Stromal cell of bone marrow (primary cell): Measurements from ENCODE around the gene KCNK3.
A peak's percentile ranks its signal among the peaks of the same experiment; 100 is the strongest.
"Not testable (repeated sequence)": the region's sequence is repeated elsewhere in the genome, so short reads cannot be mapped to it uniquely, and the experiment has no call there.

ENCODE experiments used
- DNase-seq: peaks from one replicate; pipeline ENCODE4 v3.0.0-alpha.2; 2012; ENCODE audit warnings: low read depth

Gene KCNK3

GRCh38 chr2:26756337-26756736 lies 63.8 kb downstream of the KCNK3 start:
- DNase-seq: no peak

DNA sequence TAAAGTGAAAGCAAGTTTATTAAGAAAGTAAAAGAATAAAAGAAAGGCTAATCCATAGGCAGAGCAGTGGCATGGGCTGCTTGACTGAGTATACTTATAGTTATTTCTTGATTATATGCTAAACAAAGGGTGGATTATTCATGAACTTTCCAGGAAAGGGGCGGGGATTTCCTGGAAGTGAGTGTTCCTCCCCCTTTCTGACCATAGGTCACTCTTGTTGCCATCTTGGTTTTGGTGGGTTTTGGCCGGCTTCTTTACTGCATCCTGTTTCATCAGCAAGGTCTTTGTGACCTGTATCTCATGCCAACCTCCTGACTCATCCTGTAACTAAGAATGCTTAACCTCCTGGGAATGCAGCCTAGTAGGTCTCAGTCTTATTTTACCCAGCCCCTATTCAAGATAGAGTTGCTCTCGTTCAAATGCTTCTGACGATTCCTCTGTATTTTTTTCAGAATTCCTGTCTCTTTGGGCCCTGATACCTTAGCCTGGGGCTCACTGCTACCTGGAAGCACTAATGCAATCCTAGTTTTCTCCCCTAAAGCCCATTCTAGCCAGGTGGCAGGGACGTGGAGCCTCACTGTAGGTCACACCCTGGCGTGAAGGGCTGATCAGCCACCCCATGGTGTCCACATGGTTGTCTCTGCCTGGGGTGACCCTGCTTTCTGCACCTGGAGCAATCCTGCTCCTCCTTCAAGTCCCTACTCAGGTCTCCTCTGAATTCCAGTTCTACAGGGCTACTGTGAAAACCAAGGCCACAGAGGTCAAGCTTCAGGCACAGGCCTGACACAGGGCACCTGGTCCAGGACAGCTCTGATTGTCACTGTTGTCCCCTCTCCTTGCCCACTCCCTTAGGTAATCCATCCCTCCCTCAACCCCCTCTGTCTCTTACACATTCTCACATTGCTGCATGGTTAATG lies 65.6 kb downstream of the KCNK3 start:
- peak; percentile 94 for DNase-seq

DNA sequence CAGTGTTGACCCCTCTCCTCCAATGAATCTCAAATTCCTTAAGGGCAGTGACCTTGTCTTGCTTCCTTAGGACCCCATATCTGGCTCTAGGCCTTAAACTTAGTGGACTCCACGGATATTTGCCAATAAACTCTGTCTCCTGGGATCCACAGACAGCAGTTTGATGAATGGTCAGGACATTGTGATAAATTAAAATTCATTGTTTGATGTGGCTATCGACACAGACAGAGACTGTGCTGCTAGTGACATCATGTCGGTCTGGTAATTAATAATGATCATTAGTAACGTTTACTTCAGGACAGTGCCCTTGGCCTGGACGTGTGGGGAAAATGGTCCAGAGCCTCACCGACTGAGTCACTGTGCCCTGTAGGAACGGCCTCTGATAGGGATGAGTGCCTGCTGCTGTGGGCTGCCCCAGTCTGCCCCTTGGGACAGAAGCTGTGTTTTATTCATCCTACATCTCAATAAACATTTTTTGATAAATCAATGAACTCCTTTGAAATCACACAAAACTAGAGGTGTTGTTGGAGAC lies 66.3 kb downstream of the KCNK3 start:
- DNase-seq: no peak

GRCh38 chr2:26759845-26760244 lies 67.3 kb downstream of the KCNK3 start:
- no peak for DNase-seq

GRCh38 chr2:26760991-26761390 lies 68.5 kb downstream of the KCNK3 start:
- DNase-seq: not testable (repeated sequence)

DNA sequence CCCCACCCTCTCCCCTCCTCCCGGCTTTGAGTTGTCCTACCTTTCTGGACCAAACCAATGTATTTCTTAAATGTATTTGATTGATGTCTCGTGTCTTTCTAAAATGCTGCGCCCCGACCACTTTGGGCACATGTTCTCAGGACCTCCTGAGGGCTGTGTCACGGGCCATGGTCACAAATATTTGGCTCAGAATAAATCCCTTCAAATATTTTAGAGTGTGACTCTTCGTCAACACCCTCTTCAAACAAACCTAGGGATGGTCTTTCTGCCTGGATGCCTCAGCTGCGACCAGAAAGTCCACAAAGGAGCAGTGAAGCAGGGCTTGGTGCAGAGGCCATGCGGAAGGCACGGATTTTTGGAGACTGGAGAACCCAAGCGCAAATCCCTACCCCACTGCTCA lies 70.5 kb downstream of the KCNK3 start:
- no peak for DNase-seq

GRCh38 chr2:26764078-26764887 lies 71.8 kb downstream of the KCNK3 start, which contains the start of gene SLC35F6:
Gene SLC35F6 (plus strand): TSS chr2:26764284. CDS start chr2:26764350, 66 bp downstream.
- DNase-seq: peak; percentile 64

- no peak for DNase-seq
Observed at GRCh38 chr2:26764906-26765305, 72.4 kb downstream of the KCNK3 start.

DNA sequence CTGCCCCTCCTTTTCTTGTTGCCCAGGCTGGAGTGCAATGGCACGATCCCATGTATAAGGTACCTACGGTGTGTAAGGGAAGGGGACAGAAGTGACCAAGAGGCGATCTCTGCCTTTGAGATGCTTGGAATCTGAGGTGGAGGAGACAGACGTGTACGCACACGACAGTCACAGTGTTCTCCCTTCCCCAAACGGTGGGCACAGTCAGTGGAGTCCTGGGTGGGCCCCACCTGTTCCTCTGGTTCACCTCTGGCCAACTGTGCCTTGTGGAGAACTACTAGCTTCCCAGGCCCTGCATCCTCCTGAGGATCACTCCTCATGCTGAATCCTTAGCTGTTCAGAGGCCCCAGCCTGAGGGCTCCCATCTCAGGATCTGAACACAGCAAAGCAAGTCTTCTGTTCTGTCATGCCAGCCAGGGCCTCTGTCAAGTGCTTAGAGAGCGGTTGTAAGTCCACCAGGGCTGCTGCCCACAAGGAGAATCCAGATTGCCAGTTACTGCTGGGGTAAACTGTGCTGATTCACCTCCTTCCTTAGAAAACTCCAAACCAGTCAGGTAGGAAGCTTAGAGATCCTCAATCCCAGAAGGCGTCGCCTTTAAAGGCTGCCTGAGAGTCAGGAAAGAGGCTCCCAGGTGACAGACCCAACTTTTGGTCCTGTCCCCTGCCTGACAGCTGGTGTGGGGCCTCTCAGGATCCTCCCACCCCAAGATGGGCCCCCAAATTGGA lies 73.1 kb downstream of the KCNK3 start:
- DNase-seq: no peak

GRCh38 chr2:26767129-26767528 lies 74.6 kb downstream of the KCNK3 start:
- no peak for DNase-seq

DNA sequence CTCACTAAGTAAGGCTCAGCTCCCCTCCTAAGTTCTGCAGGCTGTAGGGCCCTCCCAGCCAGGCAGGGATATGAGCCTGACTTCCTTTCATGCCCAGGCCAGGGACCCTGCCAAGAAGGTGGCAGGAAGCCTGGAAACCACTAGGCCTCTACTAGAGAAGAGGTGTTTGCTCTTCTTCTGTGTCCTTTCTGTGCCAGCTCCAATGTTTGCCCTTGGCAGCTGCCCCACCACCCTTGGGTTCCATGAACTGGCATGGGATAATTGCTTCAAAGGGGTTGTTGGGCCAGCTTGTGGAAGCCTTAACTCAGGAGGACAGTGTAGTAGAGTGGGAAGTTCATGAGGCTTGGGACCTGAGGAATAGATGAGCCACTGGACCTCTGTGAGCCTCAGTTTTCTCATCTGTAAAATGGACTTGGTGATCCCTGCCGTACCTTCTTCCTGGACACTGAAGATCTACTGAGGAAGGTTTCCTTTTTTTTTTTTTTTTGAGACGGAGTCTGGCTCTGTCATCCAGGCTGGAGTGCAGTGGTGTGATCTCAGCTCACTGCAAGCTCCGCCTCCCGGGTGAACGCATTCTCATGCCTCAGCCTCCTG lies 75.5 kb downstream of the KCNK3 start:
- DNase-seq: no peak

DNA sequence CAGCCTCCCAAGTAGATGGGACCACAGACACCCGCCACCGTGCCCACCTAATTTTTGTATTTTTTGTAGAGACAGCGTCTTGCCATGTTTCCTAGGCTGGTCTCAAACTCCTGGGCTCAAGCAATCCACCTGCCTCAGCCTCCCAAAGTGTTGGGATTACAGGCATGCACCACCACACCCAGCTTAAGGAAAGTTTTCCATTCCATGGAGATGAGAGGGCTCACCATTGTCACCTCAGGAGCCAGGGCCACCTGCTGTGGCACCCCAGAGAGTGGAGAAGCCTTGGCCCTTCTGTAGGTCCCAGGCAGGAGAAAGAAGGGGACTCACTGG lies 76.2 kb downstream of the KCNK3 start:
- no peak for DNase-seq

GRCh38 chr2:26769089-26769761 lies 76.7 kb downstream of the KCNK3 start:
- peak; percentile 72 for DNase-seq

DNA sequence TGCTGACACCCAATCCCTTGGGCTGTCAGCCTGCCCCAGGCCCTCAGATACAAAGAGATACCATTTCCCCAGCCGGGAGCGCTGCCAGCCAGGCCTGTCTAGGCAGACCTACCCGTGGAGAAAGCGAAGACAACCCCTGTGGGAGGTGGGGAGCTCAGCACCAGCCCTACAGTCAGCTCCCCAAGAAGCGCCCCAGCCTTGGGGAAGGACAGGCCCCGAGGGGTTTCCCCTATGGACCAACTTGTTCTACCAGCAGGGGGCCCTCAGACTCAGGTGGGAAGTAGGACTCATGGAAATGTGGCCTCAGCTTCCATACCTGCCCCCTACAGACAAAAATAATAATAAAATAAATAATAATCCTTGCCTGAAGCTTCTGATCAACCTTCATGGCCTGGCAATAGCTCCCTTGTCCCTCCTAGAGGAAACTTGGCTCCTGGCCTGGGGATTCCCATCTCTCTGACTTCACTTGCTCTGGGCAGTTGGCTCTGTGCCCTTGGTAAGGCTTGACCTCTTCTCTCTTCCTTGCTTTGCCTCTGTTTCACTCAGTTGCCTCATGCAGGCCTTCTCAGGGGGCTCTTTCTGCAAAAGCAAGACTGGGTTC lies 78.6 kb downstream of the KCNK3 start:
- DNase-seq: peak; percentile 81

- DNase-seq: peak; percentile 92
Observed at GRCh38 chr2:26772064-26773001, 79.8 kb downstream of the KCNK3 start.

GRCh38 chr2:26776195-26776800 lies 83.8 kb downstream of the KCNK3 start:
- no peak for DNase-seq

GRCh38 chr2:26778098-26778497 lies 85.6 kb downstream of the KCNK3 start:
- DNase-seq: no peak

DNA sequence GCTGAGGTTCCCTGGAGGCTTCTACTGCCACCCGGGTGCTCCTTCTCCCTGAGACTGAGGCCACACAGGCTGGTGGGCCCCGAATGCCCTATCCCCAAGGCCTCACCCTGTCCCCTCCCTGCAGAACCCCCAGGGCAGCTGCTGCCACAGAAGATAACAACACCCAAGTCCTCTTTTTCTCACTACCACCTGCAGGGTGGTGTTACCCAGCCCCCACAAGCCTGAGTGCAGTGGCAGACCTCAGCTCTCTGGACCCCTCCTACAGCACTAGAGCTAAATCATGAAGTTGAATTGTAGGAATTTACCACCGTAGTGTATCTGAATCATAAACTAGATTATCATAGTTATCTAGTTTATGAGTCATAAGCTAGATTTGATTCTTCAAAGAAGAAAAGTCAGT lies 86.0 kb downstream of the KCNK3 start:
- no peak for DNase-seq

- DNase-seq: no peak
Observed at GRCh38 chr2:26780203-26780760, 87.8 kb downstream of the KCNK3 start.
